Mesangial cell (primary cell): ENCODE measurements around the gene ERBB3. TPM values are rescaled to one million over a fixed set of nuclear protein-coding genes. Genes with fewer than 3 reads are reported as not detected.

Experiments
- total RNA-seq: library from RNA; depleted of rRNA; stranded (reverse); fragments of >200 nt; gene quantifications from 2 replicates; pipeline ENCODE4 v1.2.3, GENCODE V29; 2015

Gene ERBB3
- total RNA-seq = 2.3 and 5.6 TPM in 2 replicates

GRCh38 chr12:56079723-56080555, at the start of gene ERBB3:
Gene ERBB3, plus strand, starts transcription at chr12:56080165. Its CDS starts 136 bp downstream, at chr12:56080301.

GRCh38 chr12:56041552-56042429, 38.2 kb upstream of the ERBB3 start, which contains the start of gene RPS26:
Gene RPS26, plus strand, starts transcription at chr12:56041918. Its CDS starts 249 bp downstream, at chr12:56042167.

DNA sequence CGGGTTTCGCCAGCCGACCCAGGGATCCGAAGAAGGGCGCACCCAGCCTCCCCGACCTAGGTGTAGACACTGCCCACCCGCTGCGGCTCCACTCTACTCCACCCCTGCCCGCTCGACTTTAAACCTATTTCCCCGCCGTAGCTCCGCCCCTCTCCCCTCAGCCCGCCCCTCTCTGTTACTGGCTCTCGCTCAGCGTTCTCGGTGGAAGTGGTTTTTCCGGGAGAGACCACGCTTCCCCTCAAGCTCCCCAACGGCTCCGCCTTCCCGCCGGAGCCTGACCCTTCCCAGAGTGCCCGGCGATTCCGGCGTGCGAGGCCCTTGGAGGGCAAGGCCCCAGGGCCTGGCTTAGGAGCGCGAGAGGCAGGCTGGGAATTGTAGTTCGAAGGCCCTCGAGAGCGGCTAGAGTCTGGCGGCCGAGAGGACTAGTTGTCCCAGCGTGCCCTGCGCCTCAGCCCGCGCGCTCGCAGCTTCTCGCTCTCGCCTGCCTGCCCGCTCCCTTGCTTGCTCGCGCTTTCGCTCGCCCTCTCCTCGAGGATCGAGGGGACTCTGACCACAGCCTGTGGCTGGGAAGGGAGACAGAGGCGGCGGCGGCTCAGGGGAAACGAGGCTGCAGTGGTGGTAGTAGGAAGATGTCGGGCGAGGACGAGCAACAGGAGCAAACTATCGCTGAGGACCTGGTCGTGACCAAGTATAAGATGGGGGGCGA, 24.3 kb downstream of the ERBB3 start, which contains the start of gene PA2G4:
Gene PA2G4, plus strand, starts transcription at position 451 of the 706 bp plus-strand sequence. Its CDS starts 179 bp downstream, at position 630.

DNA sequence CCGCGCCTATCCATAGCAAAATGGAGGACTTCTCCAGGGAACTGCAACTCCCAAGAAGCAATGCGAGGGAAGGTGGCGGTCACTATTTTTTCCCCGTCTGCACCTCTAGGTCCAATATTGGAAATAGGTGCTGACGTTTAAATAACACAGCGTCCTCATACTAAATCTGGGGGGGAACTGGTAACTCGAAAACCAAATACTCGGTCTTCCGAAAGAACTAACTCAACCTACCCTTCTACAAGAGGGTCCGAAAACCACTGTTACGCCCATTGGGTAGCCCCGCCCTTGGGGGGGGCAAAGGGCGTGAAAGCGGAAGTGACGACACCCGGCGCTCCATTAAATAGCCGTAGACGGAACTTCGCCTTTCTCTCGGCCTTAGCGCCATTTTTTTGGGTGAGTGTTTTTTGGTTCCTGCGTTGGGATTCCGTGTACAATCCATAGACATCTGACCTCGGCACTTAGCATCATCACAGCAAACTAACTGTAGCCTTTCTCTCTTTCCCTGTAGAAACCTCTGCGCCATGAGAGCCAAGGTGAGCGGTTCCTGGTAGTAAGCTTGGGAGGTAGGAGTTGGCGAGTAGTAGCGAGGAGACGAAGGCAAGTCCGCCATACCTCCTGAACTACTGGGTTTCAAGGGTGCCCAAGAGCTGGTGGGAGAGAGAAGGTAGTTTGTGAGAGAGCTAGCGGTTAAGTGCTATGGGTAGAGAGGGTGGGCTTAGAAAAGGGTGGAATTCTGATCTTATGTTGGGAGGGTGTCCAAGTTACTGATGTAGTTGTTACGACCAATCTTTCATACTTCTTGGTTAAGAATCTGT, 36.5 kb downstream of the ERBB3 start, which contains the start of gene RPL41:
Gene RPL41, plus strand, starts transcription at position 367 of the 815 bp plus-strand sequence.

DNA sequence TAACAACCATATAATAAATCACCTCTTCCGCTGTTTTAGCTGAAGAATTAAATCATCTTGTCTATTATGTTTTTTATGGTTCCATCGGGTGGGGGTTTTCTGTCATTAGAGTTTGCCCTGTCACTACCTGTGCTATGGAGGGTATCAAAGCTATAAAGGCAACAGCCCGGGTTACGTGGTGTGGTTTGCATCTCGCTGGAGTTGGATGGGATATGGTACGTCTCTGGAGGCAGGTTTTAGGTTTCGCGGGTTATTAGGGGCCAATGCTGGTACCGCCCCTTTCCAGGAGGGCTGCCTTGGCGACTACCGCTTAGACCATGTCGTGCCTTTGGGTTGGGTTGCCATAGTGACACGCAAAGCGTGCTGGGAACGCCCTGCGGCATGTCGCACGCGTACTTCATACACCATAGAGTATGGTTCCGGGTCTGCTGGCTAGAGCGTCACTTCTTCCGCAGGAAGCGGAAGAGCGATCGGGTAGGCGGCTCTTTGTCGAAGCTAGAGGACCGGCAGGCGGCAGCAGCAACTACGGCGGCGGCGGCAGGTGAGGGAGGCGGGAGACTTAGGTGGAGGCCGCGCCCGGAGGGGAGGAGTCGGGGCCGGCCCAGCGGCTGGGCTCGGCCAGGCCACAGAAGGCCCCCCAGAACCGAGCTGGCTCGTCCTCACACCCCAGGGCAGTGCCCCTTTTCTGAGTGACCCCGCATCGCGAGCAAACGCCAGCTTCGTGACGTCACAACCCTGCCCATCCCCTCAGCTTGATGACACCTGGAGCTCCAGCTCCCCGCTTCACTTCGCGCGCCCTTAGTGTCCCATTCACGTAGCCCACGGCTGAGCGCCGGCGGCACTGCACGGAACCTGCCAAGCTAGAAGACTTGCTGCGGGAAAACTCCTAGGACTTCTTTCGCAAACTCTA, 38.1 kb downstream of the ERBB3 start, which contains the start of gene ZC3H10:
Gene ZC3H10, plus strand, starts transcription at position 489 of the 910 bp plus-strand sequence. CDS start 2,297 bp downstream, outside the sequence.

DNA sequence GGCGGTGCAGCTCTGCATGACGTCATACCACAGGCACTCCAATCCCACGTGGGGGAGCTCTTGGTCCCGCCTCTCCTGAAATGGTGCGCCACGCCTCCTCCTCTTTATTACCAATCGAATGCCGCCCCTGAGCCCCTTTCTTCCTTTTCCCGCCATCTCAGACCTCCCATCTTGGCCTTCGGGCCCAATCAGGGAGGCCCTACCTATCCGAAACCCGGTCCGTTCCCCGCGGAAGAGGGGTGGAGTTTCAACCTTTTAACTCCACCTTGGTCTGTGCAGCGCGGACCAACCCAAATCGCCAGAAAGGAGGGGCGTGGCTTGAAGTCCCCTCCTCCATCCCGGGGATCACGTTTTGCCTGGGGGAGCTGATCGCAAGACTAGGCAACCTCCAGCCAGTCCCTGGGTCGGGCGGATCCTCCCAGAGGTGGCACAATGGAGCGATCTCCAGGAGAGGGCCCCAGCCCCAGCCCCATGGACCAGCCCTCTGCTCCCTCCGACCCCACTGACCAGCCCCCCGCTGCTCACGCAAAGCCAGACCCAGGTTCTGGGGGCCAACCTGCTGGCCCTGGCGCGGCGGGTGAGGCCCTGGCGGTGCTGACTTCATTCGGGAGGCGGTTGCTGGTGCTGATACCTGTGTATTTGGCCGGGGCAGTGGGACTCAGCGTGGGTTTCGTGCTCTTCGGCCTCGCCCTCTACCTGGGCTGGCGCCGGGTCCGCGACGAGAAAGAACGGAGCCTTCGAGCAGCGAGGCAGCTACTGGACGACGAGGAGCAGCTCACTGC, 48.1 kb downstream of the ERBB3 start, which contains the start of gene ESYT1:
Gene ESYT1, plus strand, starts transcription at position 380 of the 782 bp plus-strand sequence. Its CDS starts 53 bp downstream, at position 433.

DNA sequence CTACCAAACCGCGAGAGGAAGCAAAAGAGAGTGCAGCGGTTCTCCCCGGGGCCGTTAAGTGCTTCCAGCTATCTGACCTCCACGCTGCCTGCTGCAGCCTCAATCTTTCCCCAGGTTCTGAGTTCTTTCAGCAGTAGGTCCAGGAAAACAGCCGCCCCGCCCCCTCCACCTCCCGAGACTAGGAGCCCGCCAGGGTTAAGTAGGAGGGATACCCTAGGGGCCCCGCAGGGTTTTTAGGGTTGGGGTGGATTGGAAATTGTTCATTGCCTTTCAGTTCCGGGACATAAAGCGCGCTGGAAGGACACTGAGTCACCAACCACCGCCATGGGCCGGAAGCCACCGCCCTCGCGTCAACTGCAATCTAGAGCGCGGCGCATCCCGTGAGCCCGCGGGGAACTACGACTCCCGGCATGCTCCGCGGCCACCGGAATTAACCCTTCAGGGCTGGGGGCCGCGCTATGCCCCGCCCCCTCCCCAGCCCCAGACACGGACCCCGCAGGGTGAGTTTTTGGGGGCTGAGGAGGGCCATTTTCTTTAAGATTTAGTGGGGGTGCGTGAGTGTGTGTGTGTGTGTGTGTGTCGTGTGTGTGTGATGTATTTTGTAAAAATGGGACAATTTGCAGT, 72.3 kb downstream of the ERBB3 start, which contains the start of gene MYL6B:
Gene MYL6B, plus strand, starts transcription at position 456 of the 624 bp plus-strand sequence. CDS start 1,332 bp downstream, outside the sequence.

Other genes starting within 250 kb of the ERBB3 start
- 0.98 and 3.7 TPM in 2 replicates for gene MMP19, start 237.2 kb upstream of the ERBB3 start, total RNA-seq
- gene PYM1, start 152.3 kb upstream of the ERBB3 start, total RNA-seq = 23.0 and 23.7 TPM in 2 replicates
- 31.6 and 34.2 TPM in 2 replicates for gene DGKA, start 149.0 kb upstream of the ERBB3 start, total RNA-seq
- 1.5 and 6.6 TPM in 2 replicates for gene PMEL, start 114.1 kb upstream of the ERBB3 start, total RNA-seq
- gene CDK2, start 113.3 kb upstream of the ERBB3 start, total RNA-seq = 11.2 and 54.6 TPM in 2 replicates
- gene RAB5B, start 106.1 kb upstream of the ERBB3 start, total RNA-seq = 44.3 and 67.1 TPM in 2 replicates
- gene SUOX, start 82.9 kb upstream of the ERBB3 start, total RNA-seq = 14.5 and 18.4 TPM in 2 replicates
- 4.1 and 5.3 TPM in 2 replicates for gene IKZF4, start 59.1 kb upstream of the ERBB3 start, total RNA-seq
- gene RPS26, start 38.2 kb upstream of the ERBB3 start, total RNA-seq = 819 and 1,390 TPM in 2 replicates
- gene PA2G4, start 24.4 kb downstream of the ERBB3 start, total RNA-seq = 87.1 and 204 TPM in 2 replicates
- gene RPL41, start 36.5 kb downstream of the ERBB3 start, total RNA-seq = 1,989 and 2,469 TPM in 2 replicates
- 2.3 and 3.0 TPM in 2 replicates for gene ZC3H10, start 38.1 kb downstream of the ERBB3 start, total RNA-seq
- 318 and 340 TPM in 2 replicates for gene ESYT1, start 48.1 kb downstream of the ERBB3 start, total RNA-seq
- gene MYL6B, start 72.4 kb downstream of the ERBB3 start, total RNA-seq = 91.1 and 109 TPM in 2 replicates
- gene MYL6, start 78.2 kb downstream of the ERBB3 start, total RNA-seq = 1,442 and 2,553 TPM in 2 replicates
- gene SMARCC2, start 109.3 kb downstream of the ERBB3 start, total RNA-seq = 35.0 and 49.7 TPM in 2 replicates
- gene RNF41, start 141.8 kb downstream of the ERBB3 start, total RNA-seq = 53.6 and 72.0 TPM in 2 replicates
- 30.0 and 48.1 TPM in 2 replicates for gene NABP2, start 144.2 kb downstream of the ERBB3 start, total RNA-seq
- gene SLC39A5, start 149.9 kb downstream of the ERBB3 start, total RNA-seq = not detected in 2 replicates
- 42.3 and 54.6 TPM in 2 replicates for gene ANKRD52, start 178.2 kb downstream of the ERBB3 start, total RNA-seq
- gene COQ10A, start 186.8 kb downstream of the ERBB3 start, total RNA-seq = 9.6 and 9.8 TPM in 2 replicates
- gene CS, start 220.2 kb downstream of the ERBB3 start, total RNA-seq = 130 and 148 TPM in 2 replicates
- 75.3 and 76.6 TPM in 2 replicates for gene CNPY2, start 235.8 kb downstream of the ERBB3 start, total RNA-seq